GM12878 (cell line): ENCODE measurements around the gene DRC1. TPM values are rescaled to one million over a fixed set of nuclear protein-coding genes. Genes with fewer than 3 reads are reported as not detected.

ENCODE experiments used
- ATAC-seq: fragments of 200-7000 bp; cut with Tn5 transposase; 3 replicates; pipeline ENCODE4 v1.9.1; 2020; ENCODE audit warnings: mild to moderate bottlenecking, moderate library complexity
- BruUV-seq: library from RNA; stranded (reverse); fragments of 400-500 nt; replicated peaks from 2 replicates; lab custom pipeline; 2021; lab: Mats Ljungman, UMichigan
- CTCF ChIA-PET: fragments of 300-600 bp; sonication (Branson Sonifier 250); formaldehyde crosslinking; extraction: SDS; loops from one replicate; lab custom pipeline; 2021; ENCODE audit warnings: inconsistent platforms; lab: Yijun Ruan, JAX
- POLR2A ChIA-PET: fragments of 350-600 bp; formaldehyde crosslinking; extraction: SDS; loops from one replicate; lab custom pipeline; 2021; ENCODE audit warnings: inconsistent platforms; lab: Charles Lee
- RAD21 ChIA-PET: fragments of 300-600 bp; sonication (Branson Sonifier 250); formaldehyde crosslinking; loops from one replicate; lab custom pipeline; 2023; ENCODE audit warnings: antibody characterized with exemption; ENCODE audit not compliant: unreplicated experiment; lab: Charles Lee
- SMC1A ChIA-PET: fragments of 300-600 bp; sonication (Branson Sonifier 250); formaldehyde crosslinking; loops from one replicate; lab custom pipeline; 2023; ENCODE audit not compliant: unreplicated experiment, uncharacterized antibody; lab: Charles Lee
- DNase-seq: peaks from one replicate; pipeline ENCODE4 v3.0.0-alpha.2; 2011; ENCODE audit warnings: low read depth, low spot score
- FAIRE-seq: peaks from 3 replicates; lab custom pipeline; 2011; peaks lifted over from hg19 to GRCh38; lab: Jason Lieb, UNC
- H2AFZ ChIP-seq: 2 replicates; pipeline ENCODE4 v1.6.0; 2011; ENCODE audit warnings: low read depth, low read length, control low read depth; ENCODE audit not compliant: control insufficient read depth
- H3K27ac ChIP-seq: 2 replicates; pipeline ENCODE4 v1.5.1; 2011; ENCODE audit warnings: control low read depth; ENCODE audit not compliant: control insufficient read depth, insufficient read depth
- H3K27me3 ChIP-seq, 2 experiments: replicated peaks in 1 of 2; 2 replicates each; pipeline versions ENCODE4 v1.6.0 to v1.6.1; 2011; ENCODE audit warnings: low read length in 1 of 2; ENCODE audit not compliant: control insufficient read depth in 2 of 2, insufficient read depth in 2 of 2
- H3K36me3 ChIP-seq, 2 experiments: 2 replicates each; pipeline ENCODE4 v1.5.1; 2011; ENCODE audit warnings: low read length in 1 of 2; ENCODE audit not compliant: control insufficient read depth in 2 of 2, insufficient read depth in 2 of 2
- H3K4me1 ChIP-seq: 2 replicates; pipeline ENCODE4 v1.6.1; 2011; ENCODE audit warnings: mild to moderate bottlenecking, low read length, moderate library complexity, mixed read lengths; ENCODE audit not compliant: control insufficient read depth, insufficient read depth
- H3K4me2 ChIP-seq: 2 replicates; pipeline ENCODE4 v1.6.0; 2011; ENCODE audit warnings: control low read depth; ENCODE audit not compliant: control insufficient read depth, insufficient read depth
- H3K4me3 ChIP-seq: fragments of 200-600 bp; sonication (generic); 2 replicates; pipeline ENCODE4 v1.5.1; 2016
- H3K79me2 ChIP-seq: 2 replicates; pipeline ENCODE4 v1.6.0; 2011; ENCODE audit warnings: low read length; ENCODE audit not compliant: control insufficient read depth, insufficient read depth
- H3K9ac ChIP-seq: 2 replicates; pipeline ENCODE4 v1.8.0; 2011; ENCODE audit warnings: low read length, control low read depth, mixed read lengths; ENCODE audit not compliant: control insufficient read depth, insufficient read depth
- H3K9me3 ChIP-seq: replicated peaks from 3 replicates; pipeline ENCODE4 v1.5.1; 2011; ENCODE audit warnings: mild to moderate bottlenecking, low read length; ENCODE audit not compliant: control insufficient read depth, insufficient read depth
- H4K20me1 ChIP-seq: 2 replicates; pipeline ENCODE4 v1.6.0; 2011; ENCODE audit not compliant: control insufficient read depth, insufficient read depth
- BHLHE40 ChIP-seq, 2 experiments: fragments of 450-650 bp in 1 of 2; IDR thresholded peaks; 2 replicates each; pipeline ENCODE4 v1.6.1; 2011 to 2017; ENCODE audit warnings: low read depth in 2 of 2, borderline replicate concordance in 1 of 2, improper control_type of control experiment in 1 of 2, low read length in 1 of 2, mild to moderate bottlenecking in 1 of 2
- CTCF ChIP-seq, 3 experiments: IDR thresholded peaks in 2 of 3; conservative IDR thresholded peaks in 1 of 3; 2 replicates each; pipeline ENCODE4 v1.5.1; 2011; ENCODE audit warnings: low read depth in 3 of 3, low read length in 3 of 3, mild to moderate bottlenecking in 3 of 3, control low read depth in 2 of 3, moderate library complexity in 2 of 3, inconsistent platforms in 1 of 3, mixed read lengths in 1 of 3; ENCODE audit not compliant: control insufficient read depth in 2 of 3, insufficient read depth in 1 of 3; ENCODE audit errors: extremely low read depth in 1 of 3
- GATAD2B ChIP-seq: fragments of 450-650 bp; conservative IDR thresholded peaks from 2 replicates; pipeline ENCODE4 v1.6.1; 2017; ENCODE audit warnings: low read depth, mild to moderate bottlenecking, moderate library complexity
- KAT2A ChIP-seq: conservative IDR thresholded peaks from 2 replicates; pipeline ENCODE4 v1.6.1; 2011; ENCODE audit warnings: low read depth, low read length; ENCODE audit not compliant: control insufficient read depth
- MAX ChIP-seq: IDR thresholded peaks from 2 replicates; pipeline ENCODE4 v1.6.1; 2012; ENCODE audit warnings: low read depth, low read length, improper control_type of control experiment
- MYB ChIP-seq: fragments of 150-350 bp; IDR thresholded peaks from 2 replicates; pipeline ENCODE4 v1.6.1; 2014; ENCODE audit warnings: mild to moderate bottlenecking, low read depth, low read length, borderline replicate concordance
- NFIC ChIP-seq: IDR thresholded peaks from 2 replicates; pipeline ENCODE4 v1.6.1; 2012; ENCODE audit warnings: low read depth, mild to moderate bottlenecking, inconsistent platforms, low read length, moderate library complexity
- NR2F1 ChIP-seq: fragments of 450-650 bp; conservative IDR thresholded peaks from 2 replicates; pipeline ENCODE4 v1.6.1; 2017; ENCODE audit warnings: mild to moderate bottlenecking
- PML ChIP-seq: IDR thresholded peaks from 2 replicates; pipeline ENCODE4 v1.6.1; 2012; ENCODE audit warnings: low read length, inconsistent platforms
- POLR2A ChIP-seq: IDR thresholded peaks from 2 replicates; pipeline ENCODE4 v1.6.1; 2011; ENCODE audit warnings: low read depth, mild to moderate bottlenecking, low read length
- RAD21 ChIP-seq: IDR thresholded peaks from 2 replicates; pipeline ENCODE4 v1.6.1; 2011; ENCODE audit warnings: mild to moderate bottlenecking, low read depth, low read length, moderate library complexity; ENCODE audit not compliant: insufficient read depth
- RCOR1 ChIP-seq: conservative IDR thresholded peaks from 2 replicates; pipeline ENCODE4 v1.6.1; 2012; ENCODE audit warnings: low read depth, low read length, improper control_type of control experiment
- RELA ChIP-seq: fragments of 450-650 bp; IDR thresholded peaks from 2 replicates; pipeline ENCODE4 v1.8.0; 2014; ENCODE audit warnings: borderline replicate concordance; ENCODE audit not compliant: partially characterized antibody
- STAT1 ChIP-seq: fragments of 450-650 bp; conservative IDR thresholded peaks from 2 replicates; pipeline ENCODE4 v1.6.1; 2014; ENCODE audit warnings: antibody characterized with exemption, mild to moderate bottlenecking
- SUPT20H ChIP-seq: IDR thresholded peaks from 2 replicates; pipeline ENCODE4 v1.6.1; 2011; ENCODE audit warnings: low read depth, mild to moderate bottlenecking, low read length, moderate library complexity, borderline replicate concordance; ENCODE audit not compliant: control insufficient read depth
- TCF7 ChIP-seq: IDR thresholded peaks from 2 replicates; pipeline ENCODE4 v1.6.1; 2014; ENCODE audit warnings: antibody characterized with exemption, borderline replicate concordance
- WGBS: methylation state at CpG from one replicate; pipeline ENCODE4 v1.1.6; 2016; ENCODE audit warnings: low lambda C conversion rate; ENCODE audit not compliant: insufficient replicate concordance, insufficient coverage; ENCODE audit errors: missing lambda C conversion rate; 5-methylcytosine and 5-hydroxymethylcytosine counted together
- in situ Hi-C: fragments of 300-500 bp; cut with MboI; formaldehyde crosslinking; loops from 9 replicates; pipeline ENCODE4 v1.14.3; 2018; ENCODE audit warnings: mixed read lengths
- intact Hi-C: fragments of 100-400 bp; cut with micrococcal nuclease; formaldehyde crosslinking; loops from one replicate; pipeline ENCODE4 v1.14.2; 2022; ENCODE audit not compliant: unreplicated experiment
- polyA plus RNA-seq, 11 experiments: library from polyadenylated mRNA; depleted of rRNA in 4 of 11; unstranded in 6 of 11; stranded (reverse) in 5 of 11; fragments of >200 nt; fragmentation: Nextera tagmentation in 4 of 11; fragmentation: Illumina TruSeq in 1 of 11; extraction: Ambion mirVana in 4 of 11; extraction: Trizol in 1 of 11; gene quantifications; 1 replicate in 1 of 11; 2 replicates in 10 of 11; pipeline versions ENCODE4 v1.2.1 to v1.2.3, GENCODE V29; 2011 to 2016; ENCODE audit warnings: inconsistent platforms in 2 of 11, missing spikeins in 2 of 11, low read depth in 1 of 11
- total RNA-seq, 4 experiments: library from RNA; depleted of rRNA in 3 of 4; stranded (reverse); fragments of >200 nt in 3 of 4; fragmentation: Illumina TruSeq in 1 of 4; extraction: Trizol in 1 of 4; gene quantifications; 2 replicates each; pipeline versions ENCODE4 v1.2.1 to v1.2.3, GENCODE V29; 2013 to 2021
- TF ChIP-seq, protein P1 (sequence below): fragments of 450-650 bp; IDR thresholded peaks from 2 replicates; pipeline ENCODE4 v1.6.1; 2016; ENCODE audit warnings: mild to moderate bottlenecking, moderate library complexity, borderline replicate concordance

Gene DRC1
- total and polyA plus RNA-seq, 10 of the 15 experiments (the other 5 are each of a cell fraction or from before 2014, with no cell fraction given) = 0.03 TPM; not detected in 9

DNA sequence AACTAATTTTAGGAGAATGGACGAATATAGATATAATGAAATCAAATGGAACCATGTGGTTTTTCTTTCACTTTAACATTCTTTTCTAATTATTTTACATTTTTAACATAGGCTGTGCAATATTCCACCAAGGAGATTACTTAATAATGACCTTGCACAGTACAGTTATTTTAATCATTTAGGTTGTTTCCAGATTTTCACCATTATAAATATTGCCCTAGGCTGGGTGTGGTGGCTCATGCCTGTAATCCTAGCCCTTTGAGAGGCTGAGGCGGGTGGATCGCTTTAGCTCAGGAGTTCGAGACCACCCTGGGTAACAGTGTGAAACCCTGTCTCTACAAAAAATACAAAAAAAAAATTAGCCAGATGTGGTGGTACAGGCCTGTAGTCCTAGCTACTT, 14.5 kb upstream of the DRC1 start:
- Histone ChIP-seq H3K4me3 (no peak overlapping the region), H3K9ac (no peak overlapping the region), H3K4me2 (no peak overlapping the region), H3K27me3 (no peaks in the 10 kb centered on the region), H3K9me3 (no peaks in the 10 kb centered on the region), H3K27ac (no peak overlapping the region), H4K20me1 (no peaks in the 10 kb centered on the region), H3K36me3 (peaks cover 0 to 8% of the 10 kb centered on the region in 2 experiments; a peak in 3 of 4 replicates), H3K4me1 (peaks cover 14% of the 10 kb centered on the region), H3K79me2 (no peaks in the 10 kb centered on the region), H2AFZ (no peak overlapping the region)
- in situ Hi-C loops = no loop called here
- 99% methylated on average over 4 of the region's 4 CpGs for WGBS
- intact Hi-C loops = no loop called here
- ChIA-PET CTCF (no interaction called here), SMC1A (no interaction called here), POLR2A (interaction anchor here (0.7 kb wide), 1 partner anchor 368 kb away, joined by 3 read pairs; no protein-coding TSS in a partner anchor), RAD21 (no interaction called here)
- FAIRE-seq = no peak
- no TSS peak for BruUV-seq
- TF ChIP-seq RELA (no peak), RCOR1 (no peak), CTCF (IDR thresholded peaks at IDR 0.05 in 2 of 3, conservative IDR thresholded peaks at IDR 0.05 in 1 of 3; ENCODE audit: control insufficient read depth in 2 of 3, extremely low read depth in 1 of 3, insufficient read depth in 1 of 3, low read depth in 3 of 3, low read length in 3 of 3) (no peak), MYB (no peak), NR2F1 (no peak), KAT2A (no peak), POLR2A (no peak), RAD21 (no peak), BHLHE40 (IDR thresholded peaks at IDR 0.05; ENCODE audit: borderline replicate concordance in 1 of 2, low read depth in 2 of 2, low read length in 1 of 2) (no peak), SUPT20H (no peak), PML (no peak), GATAD2B (no peak), TCF7 (no peak), NFIC (no peak), STAT1 (no peak), MAX (no peak)
- TF ChIP-seq, protein P1, sequence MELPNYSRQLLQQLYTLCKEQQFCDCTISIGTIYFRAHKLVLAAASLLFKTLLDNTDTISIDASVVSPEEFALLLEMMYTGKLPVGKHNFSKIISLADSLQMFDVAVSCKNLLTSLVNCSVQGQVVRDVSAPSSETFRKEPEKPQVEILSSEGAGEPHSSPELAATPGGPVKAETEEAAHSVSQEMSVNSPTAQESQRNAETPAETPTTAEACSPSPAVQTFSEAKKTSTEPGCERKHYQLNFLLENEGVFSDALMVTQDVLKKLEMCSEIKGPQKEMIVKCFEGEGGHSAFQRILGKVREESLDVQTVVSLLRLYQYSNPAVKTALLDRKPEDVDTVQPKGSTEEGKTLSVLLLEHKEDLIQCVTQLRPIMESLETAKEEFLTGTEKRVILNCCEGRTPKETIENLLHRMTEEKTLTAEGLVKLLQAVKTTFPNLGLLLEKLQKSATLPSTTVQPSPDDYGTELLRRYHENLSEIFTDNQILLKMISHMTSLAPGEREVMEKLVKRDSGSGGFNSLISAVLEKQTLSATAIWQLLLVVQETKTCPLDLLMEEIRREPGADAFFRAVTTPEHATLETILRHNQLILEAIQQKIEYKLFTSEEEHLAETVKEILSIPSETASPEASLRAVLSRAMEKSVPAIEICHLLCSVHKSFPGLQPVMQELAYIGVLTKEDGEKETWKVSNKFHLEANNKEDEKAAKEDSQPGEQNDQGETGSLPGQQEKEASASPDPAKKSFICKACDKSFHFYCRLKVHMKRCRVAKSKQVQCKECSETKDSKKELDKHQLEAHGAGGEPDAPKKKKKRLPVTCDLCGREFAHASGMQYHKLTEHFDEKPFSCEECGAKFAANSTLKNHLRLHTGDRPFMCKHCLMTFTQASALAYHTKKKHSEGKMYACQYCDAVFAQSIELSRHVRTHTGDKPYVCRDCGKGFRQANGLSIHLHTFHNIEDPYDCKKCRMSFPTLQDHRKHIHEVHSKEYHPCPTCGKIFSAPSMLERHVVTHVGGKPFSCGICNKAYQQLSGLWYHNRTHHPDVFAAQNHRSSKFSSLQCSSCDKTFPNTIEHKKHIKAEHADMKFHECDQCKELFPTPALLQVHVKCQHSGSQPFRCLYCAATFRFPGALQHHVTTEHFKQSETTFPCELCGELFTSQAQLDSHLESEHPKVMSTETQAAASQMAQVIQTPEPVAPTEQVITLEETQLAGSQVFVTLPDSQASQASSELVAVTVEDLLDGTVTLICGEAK = no peak
- no peak for DNase-seq
- ATAC-seq = no peak
